Prostate gland (tissue), 2 donors: ENCODE results near the gene GSTA4.

Experiments used
- CTCF ChIP-seq, 4 experiments: fragments of 200-600 bp in 2 of 4; fragments of 450-650 bp in 2 of 4; sonication (generic) in 2 of 4; IDR thresholded peaks; 1 replicate in 3 of 4; 2 replicates in 1 of 4; pipeline ENCODE4 v1.5.1; 2016 to 2019; ENCODE audit warnings: antibody characterized with exemption in 4 of 4, mild to moderate bottlenecking in 2 of 4, moderate library complexity in 2 of 4
- POLR2A ChIP-seq: fragments of 450-650 bp; IDR thresholded peaks from one replicate; pipeline ENCODE4 v1.6.1; 2016; ENCODE audit warnings: antibody characterized with exemption, mild to moderate bottlenecking
- POLR2AphosphoS5 ChIP-seq: sonication (generic); formaldehyde crosslinking; IDR thresholded peaks from one replicate; pipeline ENCODE4 v1.6.1; 2017; ENCODE audit warnings: antibody characterized with exemption

GRCh38 chr6:52992980-52993920, 1.8 kb downstream of the GSTA4 start:
- TF ChIP-seq CTCF (IDR thresholded peaks at IDR 0.05) (no peak), POLR2A (no peak), POLR2AphosphoS5 (no peak)
